ENCODE results near the gene SCYGR2.

SCYGR2 gene

GRCh38 chr2:227615906-227616305 lies 17.2 kb downstream of the SCYGR2 start:
- Histone ChIP-seq H3K27me3 (peaks cover 31% of the 10 kb centered on the region), H3K9me3 (no peaks in the 10 kb centered on the region), H3K36me3 (no peaks in the 10 kb centered on the region), H3K4me3 (ENCODE audit: low read depth in 1 of 2, low read length in 1 of 2) (no peak overlapping the region), H3K4me1 (ENCODE audit: control insufficient read depth in 1 of 2, insufficient read depth in 1 of 2, low read depth in 1 of 2, low read length in 1 of 2) (no peaks in the 10 kb centered on the region), H3K27ac (no peak overlapping the region)
- TF ChIP-seq, protein P1, sequence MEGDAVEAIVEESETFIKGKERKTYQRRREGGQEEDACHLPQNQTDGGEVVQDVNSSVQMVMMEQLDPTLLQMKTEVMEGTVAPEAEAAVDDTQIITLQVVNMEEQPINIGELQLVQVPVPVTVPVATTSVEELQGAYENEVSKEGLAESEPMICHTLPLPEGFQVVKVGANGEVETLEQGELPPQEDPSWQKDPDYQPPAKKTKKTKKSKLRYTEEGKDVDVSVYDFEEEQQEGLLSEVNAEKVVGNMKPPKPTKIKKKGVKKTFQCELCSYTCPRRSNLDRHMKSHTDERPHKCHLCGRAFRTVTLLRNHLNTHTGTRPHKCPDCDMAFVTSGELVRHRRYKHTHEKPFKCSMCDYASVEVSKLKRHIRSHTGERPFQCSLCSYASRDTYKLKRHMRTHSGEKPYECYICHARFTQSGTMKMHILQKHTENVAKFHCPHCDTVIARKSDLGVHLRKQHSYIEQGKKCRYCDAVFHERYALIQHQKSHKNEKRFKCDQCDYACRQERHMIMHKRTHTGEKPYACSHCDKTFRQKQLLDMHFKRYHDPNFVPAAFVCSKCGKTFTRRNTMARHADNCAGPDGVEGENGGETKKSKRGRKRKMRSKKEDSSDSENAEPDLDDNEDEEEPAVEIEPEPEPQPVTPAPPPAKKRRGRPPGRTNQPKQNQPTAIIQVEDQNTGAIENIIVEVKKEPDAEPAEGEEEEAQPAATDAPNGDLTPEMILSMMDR (IDR thresholded peaks at IDR 0.05): no peak

DNA sequence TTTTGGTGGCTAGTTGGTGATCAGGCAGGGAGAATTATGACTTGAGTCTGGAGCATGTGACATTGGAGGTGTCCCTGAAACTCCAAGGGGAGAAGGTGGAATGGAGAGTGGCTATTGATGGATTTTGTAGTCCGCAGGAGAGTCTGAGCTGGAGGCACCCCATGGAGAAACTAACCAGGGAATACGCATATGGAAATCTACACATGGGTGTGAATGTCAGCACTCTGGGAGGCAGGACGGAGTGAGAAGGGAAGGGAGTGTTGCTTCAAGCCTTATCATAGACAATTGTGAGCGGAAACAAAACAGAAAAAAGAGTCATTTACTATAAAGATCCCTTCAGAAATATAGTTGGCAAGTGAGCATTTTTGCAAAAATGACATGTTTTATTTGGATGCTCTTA lies 17.9 kb downstream of the SCYGR2 start:
- Histone ChIP-seq H3K9me3 (no peaks in the 10 kb centered on the region), H3K27ac (no peak overlapping the region), H3K4me1 (ENCODE audit: control insufficient read depth in 1 of 2, insufficient read depth in 1 of 2, low read depth in 1 of 2, low read length in 1 of 2) (no peaks in the 10 kb centered on the region), H3K27me3 (peaks cover 24% of the 10 kb centered on the region), H3K36me3 (no peaks in the 10 kb centered on the region), H3K4me3 (ENCODE audit: low read depth in 1 of 2, low read length in 1 of 2) (no peak overlapping the region)
- TF ChIP-seq, protein P1 (IDR thresholded peaks at IDR 0.05): no peak

DNA sequence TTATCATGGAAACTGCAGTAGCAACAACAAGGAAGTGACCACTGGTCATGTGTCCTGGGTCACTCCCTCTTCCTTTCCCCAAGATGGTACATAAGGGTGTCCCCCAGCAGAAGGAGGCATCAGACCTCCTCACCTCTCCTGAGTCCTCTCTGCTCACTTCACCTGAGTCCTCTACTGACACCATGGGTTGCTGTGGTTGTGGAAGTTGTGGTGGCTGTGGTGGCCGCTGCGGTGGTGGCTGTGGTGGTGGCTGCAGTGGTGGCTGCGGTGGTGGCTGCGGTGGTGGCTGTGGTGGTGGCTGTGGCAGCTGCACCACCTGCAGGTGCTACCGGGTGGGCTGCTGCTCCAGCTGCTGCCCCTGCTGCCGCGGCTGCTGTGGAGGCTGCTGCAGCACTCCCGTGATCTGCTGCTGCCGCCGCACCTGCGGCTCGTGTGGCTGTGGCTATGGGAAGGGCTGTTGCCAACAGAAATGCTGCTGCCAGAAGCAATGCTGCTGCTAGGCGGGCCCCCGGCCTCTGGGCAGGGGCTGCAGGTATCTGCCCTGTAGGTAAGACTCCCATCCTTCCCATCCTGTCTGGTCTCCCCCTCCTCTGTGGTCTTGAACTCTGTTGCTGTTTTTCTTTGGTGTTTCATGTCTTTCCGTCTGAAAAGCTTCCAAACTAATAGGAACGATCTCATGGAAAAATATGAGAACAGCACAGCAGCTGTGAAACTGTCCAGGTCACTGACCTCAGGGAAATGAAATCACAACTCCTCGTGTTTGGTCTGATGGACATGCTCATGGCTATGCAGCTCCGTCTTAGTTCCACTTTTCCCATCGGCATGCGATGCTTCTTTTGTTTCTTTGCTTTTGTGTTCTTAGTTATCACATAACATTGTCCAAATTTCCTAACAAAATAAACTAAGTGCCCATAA lies 18.9 kb downstream of the SCYGR2 start, which contains the start of gene SCYGR4:
TSS of gene SCYGR4 (plus strand) at position 183 of the 915 bp plus-strand sequence. CDS start at position 183, 0 bp downstream.
- TF ChIP-seq, protein P1 (IDR thresholded peaks at IDR 0.05): no peak
- H3K4me3 ChIP-seq (ENCODE audit: low read depth in 1 of 2, low read length in 1 of 2): no peak within 1 kb of the TSS

DNA sequence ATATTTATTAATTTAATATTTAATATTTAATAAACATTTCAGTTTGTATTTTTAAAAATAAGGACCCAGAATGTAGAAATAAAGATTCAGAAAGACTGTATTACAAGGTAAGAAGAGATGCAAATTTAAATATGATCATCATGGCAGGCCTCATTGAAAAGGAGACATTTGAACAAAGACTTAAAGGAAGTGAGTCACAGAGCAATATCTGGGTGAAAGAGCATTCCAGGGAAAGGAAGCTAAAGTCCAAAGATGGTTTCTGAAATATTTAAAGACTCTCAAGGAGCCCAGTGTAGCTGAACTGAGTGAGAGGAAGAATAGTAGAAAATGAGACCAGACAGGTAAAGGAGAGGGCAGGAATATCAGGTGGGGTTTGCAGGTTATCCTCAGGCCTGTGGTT lies 24.5 kb downstream of the SCYGR2 start:
- H3K27me3 ChIP-seq: peaks cover 7% of the 10 kb centered on the region

More for the DNA sequence above, 18.9 kb downstream of the SCYGR2 start, which contains the start of gene SCYGR4:
- Histone ChIP-seq H3K27me3 (peaks cover 15% of the 10 kb centered on the region), H3K36me3 (no peaks in the 10 kb centered on the region), H3K9me3 (no peaks in the 10 kb centered on the region), H3K4me1 (ENCODE audit: control insufficient read depth in 1 of 2, insufficient read depth in 1 of 2, low read depth in 1 of 2, low read length in 1 of 2) (no peaks in the 10 kb centered on the region), H3K27ac (no peak within 1 kb of the TSS)

GRCh38 chr2:227625420-227625819 lies 26.7 kb downstream of the SCYGR2 start:
- H3K4me1 ChIP-seq (ENCODE audit: control insufficient read depth in 1 of 2, insufficient read depth in 1 of 2, low read depth in 1 of 2, low read length in 1 of 2): no peaks in the 10 kb centered on the region
- H3K27ac ChIP-seq: no peak overlapping the region
- H3K36me3 ChIP-seq: no peaks in the 10 kb centered on the region
- no peaks in the 10 kb centered on the region for H3K9me3 ChIP-seq
- no peak overlapping the region for H3K4me3 ChIP-seq (ENCODE audit: low read depth in 1 of 2, low read length in 1 of 2)
- H3K27me3 ChIP-seq: peaks cover 29% of the 10 kb centered on the region
- TF ChIP-seq, protein P1 (IDR thresholded peaks at IDR 0.05): no peak

More for the DNA sequence above, 24.5 kb downstream of the SCYGR2 start:
- Histone ChIP-seq H3K9me3 (no peaks in the 10 kb centered on the region), H3K4me1 (ENCODE audit: control insufficient read depth in 1 of 2, insufficient read depth in 1 of 2, low read depth in 1 of 2, low read length in 1 of 2) (no peaks in the 10 kb centered on the region), H3K36me3 (no peaks in the 10 kb centered on the region), H3K4me3 (ENCODE audit: low read depth in 1 of 2, low read length in 1 of 2) (no peak overlapping the region), H3K27ac (no peak overlapping the region)
- TF ChIP-seq, protein P1 (IDR thresholded peaks at IDR 0.05): no peak

Data from neutrophil (primary cell).